Measurements from ENCODE around the gene APOBEC3A. TPM values are rescaled to one million over a fixed set of nuclear protein-coding genes. Genes with fewer than 3 reads are reported as not detected.

APOBEC3A gene
- total and polyA plus RNA-seq, 2 of the 4 experiments (the other 2 are of a cell fraction) = not detected

DNA sequence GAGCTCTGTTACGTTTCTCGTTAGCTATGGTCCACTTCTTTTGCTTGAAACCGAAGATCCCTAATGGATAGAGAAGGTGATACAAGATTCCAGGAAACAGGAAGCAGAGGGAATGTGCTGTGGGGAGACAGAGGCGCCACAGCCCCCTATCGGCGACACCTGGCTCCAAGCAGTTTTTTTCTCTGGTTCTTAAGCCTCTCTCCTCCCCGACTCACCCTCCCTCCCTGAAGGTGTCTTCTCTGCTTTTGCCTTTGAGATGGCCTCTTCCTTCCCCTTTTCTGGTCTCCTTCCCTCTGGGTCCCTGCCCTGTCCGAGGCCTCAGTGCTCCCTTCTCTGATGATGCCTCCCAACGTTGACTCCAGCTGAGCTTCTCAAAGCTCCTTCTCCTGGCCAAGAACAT is 14.2 kb upstream of the APOBEC3A start:
- no peak overlapping the region for H3K18ac ChIP-seq (ENCODE audit: low read depth, low read length)
- WGBS, 2 experiments (ENCODE audit: extremely low coverage in 2 of 2, insufficient read length in 1 of 2) = 17% methylated on average over 3 of the region's 9 CpGs; no CpG with 5 or more reads in 1 of the 2 experiments
- H3K27me3 ChIP-seq (ENCODE audit: control insufficient read depth, insufficient read depth, low read length) = peaks cover 69% of the 10 kb centered on the region
- no peak overlapping the region for H3K56ac ChIP-seq (ENCODE audit: extremely low read depth, insufficient read depth, low read length)
- no peak overlapping the region for H4K5ac ChIP-seq (ENCODE audit: low read depth, low read length)
- intact Hi-C loops (cut with micrococcal nuclease) (no loop called here), dilution Hi-C loops (cut with HindIII; ENCODE audit: low sequenced_read_pairs, unreplicated experiment) (no loop called here), in situ Hi-C loops (cut with MboI; ENCODE audit: low sequenced_read_pairs) (no loop called here)
- no peaks in the 10 kb centered on the region for H3K79me1 ChIP-seq (ENCODE audit: low read depth in 1 of 2, low read length in 2 of 2)
- no peaks in the 10 kb centered on the region for H4K20me1 ChIP-seq (ENCODE audit: insufficient read depth, low read length)
- no peak overlapping the region for H3K4me2 ChIP-seq (ENCODE audit: low read depth, low read length)
- H2AK9ac ChIP-seq (replicated peaks; ENCODE audit: low read depth, low read length, poor library complexity) = no peak overlapping the region
- POLR2A ChIA-PET (ENCODE audit: unreplicated experiment) = no interaction called here
- TF ChIP-seq BHLHE40 (IDR thresholded peaks at IDR 0.05; ENCODE audit: low read depth, low read length) = no peak
- TF ChIP-seq SMC3 (IDR thresholded peaks at IDR 0.05; ENCODE audit: low read depth, low read length) = no peak
- TF ChIP-seq MAZ (IDR thresholded peaks at IDR 0.05; ENCODE audit: borderline replicate concordance, low read depth, low read length) = no peak
- no peak for TF ChIP-seq FOS (IDR thresholded peaks at IDR 0.05; ENCODE audit: low read depth, low read length)
- TF ChIP-seq MXI1 (IDR thresholded peaks at IDR 0.05; ENCODE audit: borderline replicate concordance, low read depth, low read length) = no peak
- TF ChIP-seq MAFK (IDR thresholded peaks at IDR 0.05; ENCODE audit: low read depth, low read length) = no peak
- no peak for TF ChIP-seq CEBPB (IDR thresholded peaks at IDR 0.05; ENCODE audit: low read depth, low read length)
- TF ChIP-seq, protein P1, sequence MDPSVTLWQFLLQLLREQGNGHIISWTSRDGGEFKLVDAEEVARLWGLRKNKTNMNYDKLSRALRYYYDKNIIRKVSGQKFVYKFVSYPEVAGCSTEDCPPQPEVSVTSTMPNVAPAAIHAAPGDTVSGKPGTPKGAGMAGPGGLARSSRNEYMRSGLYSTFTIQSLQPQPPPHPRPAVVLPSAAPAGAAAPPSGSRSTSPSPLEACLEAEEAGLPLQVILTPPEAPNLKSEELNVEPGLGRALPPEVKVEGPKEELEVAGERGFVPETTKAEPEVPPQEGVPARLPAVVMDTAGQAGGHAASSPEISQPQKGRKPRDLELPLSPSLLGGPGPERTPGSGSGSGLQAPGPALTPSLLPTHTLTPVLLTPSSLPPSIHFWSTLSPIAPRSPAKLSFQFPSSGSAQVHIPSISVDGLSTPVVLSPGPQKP (IDR thresholded peaks at IDR 0.05; ENCODE audit: borderline replicate concordance, low read depth, low read length) = no peak
- no peak for TF ChIP-seq NFE2L2 (IDR thresholded peaks at IDR 0.05; ENCODE audit: low read depth, low read length)
- TF ChIP-seq POLR2A (IDR thresholded peaks at IDR 0.05; ENCODE audit: low read depth, low read length) = no peak
- TF ChIP-seq, protein P2, sequence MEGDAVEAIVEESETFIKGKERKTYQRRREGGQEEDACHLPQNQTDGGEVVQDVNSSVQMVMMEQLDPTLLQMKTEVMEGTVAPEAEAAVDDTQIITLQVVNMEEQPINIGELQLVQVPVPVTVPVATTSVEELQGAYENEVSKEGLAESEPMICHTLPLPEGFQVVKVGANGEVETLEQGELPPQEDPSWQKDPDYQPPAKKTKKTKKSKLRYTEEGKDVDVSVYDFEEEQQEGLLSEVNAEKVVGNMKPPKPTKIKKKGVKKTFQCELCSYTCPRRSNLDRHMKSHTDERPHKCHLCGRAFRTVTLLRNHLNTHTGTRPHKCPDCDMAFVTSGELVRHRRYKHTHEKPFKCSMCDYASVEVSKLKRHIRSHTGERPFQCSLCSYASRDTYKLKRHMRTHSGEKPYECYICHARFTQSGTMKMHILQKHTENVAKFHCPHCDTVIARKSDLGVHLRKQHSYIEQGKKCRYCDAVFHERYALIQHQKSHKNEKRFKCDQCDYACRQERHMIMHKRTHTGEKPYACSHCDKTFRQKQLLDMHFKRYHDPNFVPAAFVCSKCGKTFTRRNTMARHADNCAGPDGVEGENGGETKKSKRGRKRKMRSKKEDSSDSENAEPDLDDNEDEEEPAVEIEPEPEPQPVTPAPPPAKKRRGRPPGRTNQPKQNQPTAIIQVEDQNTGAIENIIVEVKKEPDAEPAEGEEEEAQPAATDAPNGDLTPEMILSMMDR (conservative IDR thresholded peaks at IDR 0.05; ENCODE audit: low read depth, low read length) = no peak
- TF ChIP-seq, protein P3, sequence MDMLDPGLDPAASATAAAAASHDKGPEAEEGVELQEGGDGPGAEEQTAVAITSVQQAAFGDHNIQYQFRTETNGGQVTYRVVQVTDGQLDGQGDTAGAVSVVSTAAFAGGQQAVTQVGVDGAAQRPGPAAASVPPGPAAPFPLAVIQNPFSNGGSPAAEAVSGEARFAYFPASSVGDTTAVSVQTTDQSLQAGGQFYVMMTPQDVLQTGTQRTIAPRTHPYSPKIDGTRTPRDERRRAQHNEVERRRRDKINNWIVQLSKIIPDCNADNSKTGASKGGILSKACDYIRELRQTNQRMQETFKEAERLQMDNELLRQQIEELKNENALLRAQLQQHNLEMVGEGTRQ (IDR thresholded peaks at IDR 0.05; ENCODE audit: low read depth, low read length) = no peak
- TF ChIP-seq RCOR1 (IDR thresholded peaks at IDR 0.05; ENCODE audit: insufficient replicate concordance, low read length) = no peak
- TF ChIP-seq CHD1 (IDR thresholded peaks at IDR 0.05; ENCODE audit: low read depth, low read length) = no peak
- no peak for TF ChIP-seq RFX5 (IDR thresholded peaks at IDR 0.05; ENCODE audit: low read depth, low read length)
- no peak for TF ChIP-seq RAD21 (IDR thresholded peaks at IDR 0.05; ENCODE audit: low read length)
- no peak overlapping the region for H3K14ac ChIP-seq (replicated peaks; ENCODE audit: low read depth, low read length)
- H2BK5ac ChIP-seq (ENCODE audit: low read depth, low read length, poor library complexity, severe bottlenecking) = no peak overlapping the region
- H3K9me1 ChIP-seq (ENCODE audit: insufficient read depth, low read length) = no peaks in the 10 kb centered on the region
- no peak overlapping the region for H2BK120ac ChIP-seq (ENCODE audit: low read depth, low read length)
- no peak overlapping the region for H3K4me3 ChIP-seq (ENCODE audit: insufficient read depth, low read depth, low read length)
- H2BK15ac ChIP-seq (ENCODE audit: low read depth, low read length) = no peak overlapping the region
- DNase-seq (no peak), ATAC-seq (ENCODE audit: low read depth) (no peak)
- H3K4me1 ChIP-seq (ENCODE audit: control insufficient read depth, insufficient read depth, low read length) = no peaks in the 10 kb centered on the region
- H4K91ac ChIP-seq (ENCODE audit: insufficient read depth, low read depth, low read length) = no peak overlapping the region
- H3K9ac ChIP-seq (ENCODE audit: low read depth, low read length) = no peak overlapping the region
- H3K23ac ChIP-seq (ENCODE audit: low read depth, low read length) = no peak overlapping the region
- H4K8ac ChIP-seq (ENCODE audit: low read depth in 2 of 2, low read length in 2 of 2) = no peak overlapping the region
- no peak overlapping the region for H2AK5ac ChIP-seq (ENCODE audit: low read depth, low read length)
- CTCF ChIA-PET = interaction anchor here (0.5 kb wide), 1 partner anchor 29 kb away, joined by 3 read pairs; no protein-coding TSS in a partner anchor
- 0 out of 2 replicates have a peak, but pooled peaks cover 2% of the 10 kb centered on the region for H3K9me3 ChIP-seq (ENCODE audit: control insufficient read depth, insufficient read depth, low read length)
- H3K4ac ChIP-seq (ENCODE audit: low read depth, low read length) = no peak overlapping the region
- no TSS peak for BruUV-seq (replicated peaks)
- no peak overlapping the region for H2BK20ac ChIP-seq (ENCODE audit: low read depth, low read length)
- no peak overlapping the region for H3K27ac ChIP-seq (ENCODE audit: insufficient read depth, low read length)
- H2AFZ ChIP-seq (replicated peaks; ENCODE audit: low read length, poor library complexity) = no peak overlapping the region
- no peaks in the 10 kb centered on the region for H3K36me3 ChIP-seq (ENCODE audit: control insufficient read depth, insufficient read depth, low read length)
